H1 (cell line): Measurements from ENCODE around the gene GOLGA1. TPM values are rescaled to one million over a fixed set of nuclear protein-coding genes. Genes with fewer than 3 reads are reported as not detected.
A peak's percentile ranks its signal among the peaks of the same experiment; 100 is the strongest.

Experiments
- CHD7 ChIP-seq: fragments of 300-600 bp; sonication (generic); IDR thresholded peaks from 2 replicates; pipeline ENCODE4 v1.7.1; 2012; ENCODE audit warnings: low read length, moderate library complexity, mild to moderate bottlenecking, inconsistent platforms; ENCODE audit not compliant: insufficient replicate concordance
- CTCF ChIP-seq, 3 experiments: IDR thresholded peaks; 1 replicate in 2 of 3; 2 replicates in 1 of 3; pipeline versions ENCODE4 v1.5.1 to v1.6.1; 2011; ENCODE audit warnings: low read length in 3 of 3, mild to moderate bottlenecking in 3 of 3, inconsistent platforms in 2 of 3, low read depth in 1 of 3, moderate library complexity in 1 of 3; ENCODE audit not compliant: insufficient read depth in 1 of 3; ENCODE audit errors: control extremely low read depth in 1 of 3
- EGR1 ChIP-seq: IDR thresholded peaks from 2 replicates; pipeline ENCODE4 v1.6.1; 2011; ENCODE audit warnings: low read depth, low read length, borderline replicate concordance
- GTF2F1 ChIP-seq: IDR thresholded peaks from 2 replicates; pipeline ENCODE4 v1.6.1; 2012; ENCODE audit warnings: low read depth, low read length, improper control_type of control experiment, borderline replicate concordance
- SAP30 ChIP-seq: fragments of 300-600 bp; sonication (generic); IDR thresholded peaks from 2 replicates; pipeline ENCODE4 v1.7.1; 2012; ENCODE audit warnings: low read length, moderate library complexity, mild to moderate bottlenecking, inconsistent platforms; ENCODE audit not compliant: insufficient read depth, insufficient replicate concordance
- SIX5 ChIP-seq: IDR thresholded peaks from 2 replicates; pipeline ENCODE4 v1.6.1; 2011; ENCODE audit warnings: mild to moderate bottlenecking, low read depth, low read length
- SP4 ChIP-seq: IDR thresholded peaks from 2 replicates; pipeline ENCODE4 v1.6.1; 2012; ENCODE audit warnings: low read length, inconsistent platforms
- TAF7 ChIP-seq: optimal IDR thresholded peaks from 2 replicates; pipeline ENCODE3; 2011; ENCODE audit warnings: low read depth, mild to moderate bottlenecking, inconsistent platforms, low read length, moderate library complexity, borderline replicate concordance
- polyA plus RNA-seq, 7 experiments: library from polyadenylated mRNA; depleted of rRNA in 3 of 7; stranded (reverse) in 5 of 7; unstranded in 2 of 7; fragments of >200 nt in 5 of 7; fragments of 200-250 nt in 2 of 7; gene quantifications; 1 replicate in 5 of 7; 2 replicates in 1 of 7; 4 replicates in 1 of 7; pipeline versions ENCODE4 v1.2.1 to v1.2.3, GENCODE V29; 2011 to 2013; ENCODE audit warnings: missing spikeins in 2 of 7, mixed read lengths in 2 of 7
- total RNA-seq: library from RNA; stranded (reverse); fragmentation: NEBNext Ultra II Directional; extraction: Animal tissue kit (Norgen Biotek cat#: 25700); gene quantifications from 2 replicates; pipeline ENCODE4 v1.2.1, GENCODE V29; 2021

GOLGA1 gene
- total and polyA plus RNA-seq, 2 of the 8 experiments (the other 6 are each of a cell fraction or from before 2014, with no cell fraction given) = 4.8 to 6.5 TPM

- TF ChIP-seq CHD7 (no peak), SP4 (no peak), SIX5 (no peak), SAP30 (no peak), TAF7 (no peak), EGR1 (no peak), CTCF (IDR thresholded peaks at IDR 0.05; ENCODE audit: control extremely low read depth in 1 of 3, insufficient read depth in 1 of 3, low read depth in 1 of 3, low read length in 3 of 3) (peak; percentile 71 to 89 (median 78)), GTF2F1 (no peak)
Measured at GRCh38 chr9:124839612-124840299, 101.1 kb downstream of the GOLGA1 start (continued).
